Heart right ventricle (tissue), 16 donors: Measurements from ENCODE around the gene FAM234B. TPM values are rescaled to one million over a fixed set of nuclear protein-coding genes. Genes with fewer than 3 reads are reported as not detected.

Experiments
- ATAC-seq, 8 donors: fragments of 200-7000 bp; cut with Tn5 transposase; one replicate each; pipeline ENCODE4 v1.9.1; 2020; ENCODE audit warnings: mild to moderate bottlenecking in 8 of 8, moderate library complexity in 8 of 8, moderate number of reproducible peaks in 1 of 8
- DNase-seq, 2 donors: peaks; one replicate each; pipeline ENCODE4 v3.0.0-alpha.2; 2020
- H3K27ac ChIP-seq, 10 donors: fragments of 200-600 bp; sonication (generic) in 2 of 10; one replicate each; pipeline versions ENCODE4 v1.5.0 to v1.8.0; 2020 to 2022; ENCODE audit warnings: mild to moderate bottlenecking in 3 of 10
- H3K27me3 ChIP-seq, 7 donors: fragments of 200-600 bp; one replicate each; pipeline ENCODE4 v1.8.0; 2021 to 2022; ENCODE audit warnings: mild to moderate bottlenecking in 2 of 7
- H3K36me3 ChIP-seq, 9 donors: fragments of 200-600 bp; sonication (generic) in 1 of 9; one replicate each; pipeline versions ENCODE4 v1.5.0 to v1.8.0; 2020 to 2022; ENCODE audit warnings: mild to moderate bottlenecking in 2 of 9
- H3K4me1 ChIP-seq, 9 donors: fragments of 200-600 bp; sonication (generic) in 1 of 9; one replicate each; pipeline versions ENCODE4 v1.5.0 to v1.8.0; 2020 to 2022; ENCODE audit warnings: mild to moderate bottlenecking in 4 of 9
- H3K4me3 ChIP-seq, 10 donors: fragments of 200-600 bp; sonication (generic) in 2 of 10; one replicate each; pipeline versions ENCODE4 v1.5.0 to v1.8.0; 2020 to 2022; ENCODE audit warnings: mild to moderate bottlenecking in 7 of 10, moderate library complexity in 2 of 10
- H3K9me3 ChIP-seq, 11 donors: fragments of 200-600 bp in 10 of 11; sonication (generic) in 2 of 11; one replicate each; pipeline versions ENCODE4 v1.5.0 to v1.8.0; 2013 to 2022; ENCODE audit warnings: mild to moderate bottlenecking in 2 of 11, control low read depth in 1 of 11, moderate library complexity in 1 of 11
- CTCF ChIP-seq, 9 donors: fragments of 200-600 bp; sonication (generic) in 2 of 9; IDR thresholded peaks; one replicate each; pipeline versions ENCODE4 v1.5.0 to v1.8.0; 2021 to 2022; ENCODE audit warnings: antibody characterized with exemption in 9 of 9, mild to moderate bottlenecking in 5 of 9, moderate library complexity in 1 of 9
- WGBS, 2 donors: extraction: QIAGEN DNeasy Blood & Tissue Kit; methylation state at CpG; one replicate each; pipeline ENCODE4 v1.1.7; 2013; ENCODE audit warnings: inconsistent platforms in 1 of 2; 5-methylcytosine and 5-hydroxymethylcytosine counted together
- intact Hi-C, 10 donors: fragments of 100-400 bp; cut with DNase I; formaldehyde crosslinking; loops; one replicate each; pipeline versions ENCODE4 v1.11.1 to v1.14.2; 2022
- polyA plus RNA-seq, 2 donors: library from polyadenylated mRNA; stranded (reverse); fragments of 200-250 nt; gene quantifications; one replicate each; pipeline ENCODE4 v1.2.3, GENCODE V29; 2013
- total RNA-seq, 10 donors: library from RNA; stranded (reverse); fragmentation: NEBNext Ultra II Directional in 3 of 10; extraction: Animal tissue kit (Norgen Biotek cat#: 25700) in 3 of 10; gene quantifications; one replicate each; pipeline versions ENCODE4 v1.2.1 to v1.2.4, GENCODE V29; 2021 to 2023
- donor health status: Arrhythmogenic right ventricular cardiomyopathy.
- donor health status: ischemic (EF 13 %, LVEDD 7.1; RV severe dilation, severe dysfunction).
- donor health status: healthy with polysubstance abuse.
- donor health status: DM: no; HTN: yes; CAD: no.
- donor health status: DM: no; HTN: no; CAD: no.
- donor health status: ischemic (EF 25% LVEDD 6.9; RV normal size, moderate dysfunction).
- donor health status: ischemic (EF 25% LVEDD 5.7; RV mildly dilated, moderate dysfunction).
- donor health status: healthy.
- donor health status: DM: yes; HTN: yes; CAD: no.
- donor health status: Ischemic cardiomyopathy.
- donor health status: ischemic (EF 35%, LVEDD 5.7; RV mildly dilated, moderate dysfunction).
- donor health status: nonischemic (EF 11% LVEDD 7.7; RV severe dilation, severe dysfunction).
- donor health status: DM: yes; HTN: yes; CAD: no.
- donor health status: PGD.
- donor health status: ischemic (EF 29% LVEDD 5.4; RV normal size, mild dysfunction).
- donor health status: nonischemic (EF 23%, LVEDD 6.1; RV moderate dilation, normal function).

Gene FAM234B
- total and polyA plus RNA-seq, 12 donors: 0.59 to 3.6 (median 2.2) TPM

DNA sequence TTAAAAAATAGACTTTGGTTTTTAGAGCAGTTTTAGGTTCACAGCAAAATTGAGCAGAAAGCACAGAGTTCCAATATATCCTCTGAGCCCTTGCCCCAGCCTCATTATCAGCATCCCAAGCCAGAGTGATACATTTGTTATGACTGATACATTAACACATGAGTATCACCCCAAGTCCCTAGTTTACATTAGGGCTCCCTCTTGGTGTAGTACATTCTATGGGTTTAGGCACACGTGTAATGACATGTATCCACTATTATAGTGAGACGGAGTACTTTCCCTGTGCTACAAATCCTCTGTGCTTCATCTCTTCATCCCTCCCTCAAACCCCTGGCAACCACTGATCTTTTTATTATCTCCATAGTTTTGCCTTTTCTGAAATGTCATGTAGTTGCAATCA is 81.8 kb downstream of the FAM234B start:
- Histone ChIP-seq H3K27me3 (peaks cover 0 to 3% (median 0%) of the 10 kb centered on the region in 7 donors), H3K4me3 (no peak overlapping the region), H3K27ac (no peak overlapping the region), H3K4me1 (peaks cover 0 to 7% (median 0%) of the 10 kb centered on the region in 9 donors), H3K9me3 (no peaks in the 10 kb centered on the region), H3K36me3 (no peaks in the 10 kb centered on the region)
- 97 to 98% methylated on average over 2 of the region's 2 CpGs for WGBS, 2 donors
- no peak for TF ChIP-seq CTCF (IDR thresholded peaks at IDR 0.05)
- ATAC-seq (no peak), DNase-seq (no peak)
- intact Hi-C loops: no loop called here

DNA sequence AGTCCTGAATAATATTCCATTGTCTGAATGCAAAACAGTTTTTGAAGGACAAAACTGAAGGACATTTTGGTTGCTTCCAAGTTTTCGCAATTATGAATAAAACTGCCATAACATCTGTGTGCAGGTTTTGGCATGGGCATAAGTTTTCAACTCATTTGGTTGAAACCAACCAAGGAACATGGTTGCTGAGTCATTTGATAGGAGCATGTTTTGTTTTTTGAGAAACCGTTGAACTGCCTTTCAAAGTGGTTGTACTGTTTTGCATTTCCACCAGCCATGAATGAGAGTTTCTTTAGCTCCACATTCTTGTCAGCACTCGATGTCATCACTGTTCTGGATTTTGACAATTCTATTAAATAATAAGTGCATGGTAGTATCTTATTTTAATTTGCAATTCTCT is 82.3 kb downstream of the FAM234B start:
- Histone ChIP-seq H3K27ac (no peak overlapping the region), H3K27me3 (peaks cover 0 to 3% (median 0%) of the 10 kb centered on the region in 7 donors), H3K36me3 (no peaks in the 10 kb centered on the region), H3K9me3 (no peaks in the 10 kb centered on the region), H3K4me1 (peaks cover 0 to 7% (median 0%) of the 10 kb centered on the region in 9 donors), H3K4me3 (no peak overlapping the region)
- DNase-seq: no peak
- ATAC-seq: no peak
- WGBS, 2 donors: 91 to 93% methylated on average over 3 of the region's 3 CpGs
- intact Hi-C loops: no loop called here
- no peak for TF ChIP-seq CTCF (IDR thresholded peaks at IDR 0.05)

DNA sequence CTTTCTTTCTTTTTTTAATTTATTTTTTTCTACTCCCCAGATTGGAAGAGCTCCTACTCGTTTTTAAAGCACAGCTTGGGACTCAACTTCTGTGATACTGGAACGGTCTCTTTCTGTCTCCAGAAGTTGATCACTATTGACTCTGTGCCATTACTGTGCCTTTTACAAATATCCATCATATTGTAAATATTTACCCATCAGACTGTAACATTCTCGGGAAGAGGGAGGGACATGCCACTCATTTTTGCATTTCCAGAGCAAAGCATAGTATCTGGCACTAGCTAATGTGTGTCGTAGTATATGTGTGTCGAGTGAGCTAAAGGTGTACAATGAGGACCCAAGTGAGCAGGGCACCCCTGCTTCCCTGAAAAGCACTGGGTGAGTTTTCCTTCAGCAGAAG is 83.3 kb downstream of the FAM234B start:
- Histone ChIP-seq H3K27ac (no peak overlapping the region), H3K27me3 (peaks cover 0 to 3% (median 0%) of the 10 kb centered on the region in 7 donors), H3K9me3 (no peaks in the 10 kb centered on the region), H3K4me3 (no peak overlapping the region), H3K36me3 (no peaks in the 10 kb centered on the region), H3K4me1 (peaks cover 0 to 7% (median 0%) of the 10 kb centered on the region in 9 donors)
- WGBS, 2 donors: 70% methylated on average over 5 of the region's 5 CpGs
- DNase-seq: no peak
- intact Hi-C loops: no loop called here
- TF ChIP-seq CTCF (IDR thresholded peaks at IDR 0.05): no peak
- ATAC-seq: no peak

DNA sequence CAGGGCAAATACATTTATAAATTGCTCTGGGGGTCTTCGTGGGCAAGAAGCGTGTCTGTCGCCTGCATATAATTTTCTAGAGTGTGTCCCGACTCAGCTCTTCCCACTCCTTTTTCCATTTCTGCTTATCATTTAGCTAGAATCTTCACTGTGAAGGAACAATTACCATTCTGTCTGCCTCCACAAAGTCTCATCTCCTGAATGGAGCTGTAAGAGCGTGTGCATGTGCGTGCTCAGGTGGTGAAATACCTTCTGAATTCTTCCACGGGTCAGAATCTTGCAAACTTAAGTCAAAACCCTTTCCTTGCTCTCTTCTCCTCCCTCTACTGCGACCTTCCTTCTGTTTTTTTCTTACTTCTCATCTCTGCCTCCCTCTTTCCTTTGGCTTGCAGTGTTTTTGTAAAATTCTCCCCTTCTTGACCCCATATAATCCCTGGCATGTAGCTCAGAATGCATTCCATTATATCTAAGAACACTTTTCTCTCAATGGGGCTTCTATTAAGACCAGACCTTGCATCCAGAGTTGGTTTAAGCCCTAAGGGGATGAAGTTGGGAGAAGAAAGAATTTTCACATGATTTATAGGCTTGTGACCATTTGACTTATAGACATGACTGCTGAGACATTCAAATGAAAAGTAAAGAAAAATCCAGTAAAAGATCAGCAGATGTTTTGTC is 84.2 kb downstream of the FAM234B start:
- WGBS, 2 donors: 85 to 92% methylated on average over 8 of the region's 8 CpGs
- no peak for TF ChIP-seq CTCF (IDR thresholded peaks at IDR 0.05)
- Histone ChIP-seq H3K4me1 (peaks cover 0 to 7% (median 0%) of the 10 kb centered on the region in 9 donors), H3K36me3 (no peaks in the 10 kb centered on the region), H3K27ac (no peak overlapping the region), H3K9me3 (no peaks in the 10 kb centered on the region), H3K27me3 (peaks cover 0 to 3% (median 0%) of the 10 kb centered on the region in 7 donors), H3K4me3 (no peak overlapping the region)
- ATAC-seq: no peak
- DNase-seq: no peak
- intact Hi-C loops: no loop called here
